Stimulated activated CD4-positive, alpha-beta T cell treated with anti-CD3 and anti-CD28 coated beads, Interleukin-4, amount 100 ng/mL, for 4 hours (primary cell): Measurements from ENCODE around the gene ELOVL7.
"Not testable (repeated sequence)": the region's sequence is repeated elsewhere in the genome, so short reads cannot be mapped to it uniquely, and the experiment has no call there.

ENCODE experiments used
- DNase-seq, 2 experiments: peaks; one replicate each; pipeline ENCODE4 v3.0.0-alpha.2; 2020

Gene ELOVL7

DNA sequence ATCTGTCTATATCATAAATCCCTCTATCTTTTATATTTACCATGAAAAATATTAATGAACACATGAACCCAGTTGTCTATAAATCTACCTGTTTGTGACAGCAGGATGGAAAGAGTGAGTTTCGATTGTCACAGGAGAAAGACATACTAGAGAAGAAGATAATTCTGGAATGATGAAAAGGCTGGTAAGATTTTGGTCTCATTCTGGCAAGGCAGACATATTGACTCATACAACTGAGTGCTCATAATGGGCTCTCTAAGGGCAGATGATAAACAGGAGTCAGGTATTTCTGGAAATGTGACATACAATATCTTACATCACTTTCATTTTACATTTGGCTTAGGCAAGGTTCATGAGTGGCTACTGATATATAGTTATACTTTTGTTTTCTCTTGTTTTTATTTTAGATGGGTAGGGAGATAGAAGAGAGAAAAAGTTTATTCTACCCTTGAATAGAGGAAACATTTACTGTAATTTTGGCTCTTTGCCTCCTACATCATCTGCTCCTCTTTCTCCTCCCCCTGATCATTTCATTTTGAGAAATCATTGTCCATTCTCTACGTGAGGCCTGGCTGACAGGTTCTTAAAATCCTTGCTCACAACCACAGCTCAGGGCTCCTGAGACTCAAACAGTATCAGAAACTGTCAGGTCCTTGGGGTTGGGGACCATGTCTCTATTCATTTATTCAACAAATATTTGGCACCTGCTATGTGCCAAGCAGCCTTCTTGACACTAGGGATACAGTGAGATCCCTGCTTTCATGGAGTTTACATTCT, 14.4 kb downstream of the ELOVL7 start:
- no peak for DNase-seq

DNA sequence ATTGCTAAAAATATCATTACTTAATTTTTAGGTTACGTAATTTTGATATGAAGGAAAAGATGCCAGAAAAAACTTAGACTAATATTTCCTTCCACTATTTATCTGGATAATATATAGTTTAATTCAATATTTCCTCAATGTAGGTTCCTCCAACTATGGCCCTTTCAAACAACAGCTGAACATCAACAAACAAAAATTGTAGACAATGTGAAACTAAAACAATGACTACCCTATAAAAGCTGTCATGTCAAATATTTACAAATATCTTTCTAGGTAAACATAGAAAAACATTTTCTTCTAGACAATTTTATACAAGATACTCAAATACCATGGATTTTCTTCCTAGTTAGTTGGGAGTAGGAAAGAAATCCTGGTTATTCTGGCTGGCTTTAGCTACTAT, 16.9 kb downstream of the ELOVL7 start:
- no peak for DNase-seq

DNA sequence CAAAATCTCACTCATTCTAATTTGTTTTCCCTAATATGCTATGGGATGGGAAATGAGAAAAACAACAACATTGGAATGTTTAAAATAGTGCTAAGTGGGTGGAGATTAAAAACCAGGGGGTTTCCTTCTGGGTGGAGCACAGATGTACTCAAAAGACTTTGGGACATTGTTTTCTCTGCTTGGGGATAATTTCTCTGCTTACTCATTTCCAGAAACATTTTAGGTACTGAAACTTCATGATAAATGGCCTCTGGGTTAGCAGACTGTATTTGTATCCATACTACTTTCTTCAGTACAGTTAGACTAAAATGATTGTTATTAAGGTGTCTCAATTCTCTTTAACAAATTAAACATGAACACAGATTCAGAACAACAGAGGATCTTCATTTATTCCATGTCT, 17.4 kb downstream of the ELOVL7 start:
- DNase-seq, result no peak

DNA sequence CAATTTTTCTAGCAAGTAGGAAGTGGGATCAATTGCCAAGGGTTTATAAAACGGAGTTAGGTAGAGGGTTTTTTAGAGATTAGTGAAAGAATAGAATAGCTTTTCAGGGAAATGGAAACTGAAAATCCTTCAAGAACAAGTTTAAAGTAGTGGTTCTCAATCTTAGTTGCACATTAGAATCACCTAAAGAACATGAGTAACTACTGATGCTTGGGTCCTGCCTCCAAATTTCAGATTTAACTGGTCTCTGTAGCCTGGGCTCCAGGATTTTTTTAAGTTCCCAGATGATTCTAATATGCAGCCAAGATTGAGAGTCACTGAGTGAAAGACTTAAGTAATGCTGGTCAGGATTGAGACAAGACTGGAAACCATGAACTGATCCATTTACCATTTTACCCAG, 20.5 kb downstream of the ELOVL7 start:
- no peak for DNase-seq

DNA sequence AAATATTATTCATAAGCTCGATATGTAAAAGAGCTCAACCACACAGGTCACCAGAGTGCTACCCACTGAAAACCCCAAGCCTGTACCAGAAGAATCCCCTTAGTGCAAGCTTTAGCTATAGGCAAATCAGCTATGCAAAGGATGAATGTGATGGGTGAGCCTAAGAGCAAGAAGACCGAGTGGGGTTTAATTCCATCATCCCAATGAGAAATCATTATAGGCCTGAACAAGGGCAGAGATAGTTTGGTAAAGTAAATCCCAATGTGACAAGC, 21.8 kb downstream of the ELOVL7 start:
- DNase-seq, result no peak

DNA sequence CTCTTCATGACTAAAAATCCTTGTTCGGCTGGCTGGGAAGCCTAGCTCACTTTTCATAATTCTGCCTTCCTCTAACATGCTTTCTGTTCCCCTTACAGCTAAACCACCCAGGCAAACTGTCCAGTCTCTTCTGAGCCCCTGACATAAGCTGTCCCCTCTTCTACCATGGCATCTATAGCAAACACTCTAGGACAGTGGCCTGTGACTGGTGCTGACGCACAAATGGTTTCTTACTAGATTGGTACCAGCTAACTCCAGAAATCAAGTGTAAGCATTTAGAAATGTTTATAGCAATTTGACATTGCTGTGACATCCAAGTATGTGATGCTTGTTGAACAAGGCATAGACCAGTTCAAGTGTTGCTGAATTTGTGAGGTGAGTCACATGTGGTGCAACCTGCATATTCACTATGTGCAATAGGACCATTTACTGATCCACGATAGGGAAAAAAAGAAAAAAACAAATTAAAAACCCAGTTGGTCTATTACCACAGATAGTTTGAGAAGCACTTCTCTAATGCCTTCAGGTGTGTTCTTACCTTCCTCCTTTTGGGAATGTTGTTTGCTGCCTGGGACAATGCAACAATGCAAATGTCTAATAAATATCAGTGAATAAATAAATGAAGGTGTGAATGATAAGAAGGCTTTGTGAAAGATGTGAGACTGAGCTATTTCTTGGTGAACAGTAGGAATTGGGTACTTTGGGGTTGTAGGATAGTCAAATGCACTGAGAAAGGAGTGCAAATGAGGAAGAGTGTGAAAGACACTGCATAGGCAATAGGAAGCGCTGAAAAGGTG, 22.4 kb downstream of the ELOVL7 start:
- no peak for DNase-seq

DNA sequence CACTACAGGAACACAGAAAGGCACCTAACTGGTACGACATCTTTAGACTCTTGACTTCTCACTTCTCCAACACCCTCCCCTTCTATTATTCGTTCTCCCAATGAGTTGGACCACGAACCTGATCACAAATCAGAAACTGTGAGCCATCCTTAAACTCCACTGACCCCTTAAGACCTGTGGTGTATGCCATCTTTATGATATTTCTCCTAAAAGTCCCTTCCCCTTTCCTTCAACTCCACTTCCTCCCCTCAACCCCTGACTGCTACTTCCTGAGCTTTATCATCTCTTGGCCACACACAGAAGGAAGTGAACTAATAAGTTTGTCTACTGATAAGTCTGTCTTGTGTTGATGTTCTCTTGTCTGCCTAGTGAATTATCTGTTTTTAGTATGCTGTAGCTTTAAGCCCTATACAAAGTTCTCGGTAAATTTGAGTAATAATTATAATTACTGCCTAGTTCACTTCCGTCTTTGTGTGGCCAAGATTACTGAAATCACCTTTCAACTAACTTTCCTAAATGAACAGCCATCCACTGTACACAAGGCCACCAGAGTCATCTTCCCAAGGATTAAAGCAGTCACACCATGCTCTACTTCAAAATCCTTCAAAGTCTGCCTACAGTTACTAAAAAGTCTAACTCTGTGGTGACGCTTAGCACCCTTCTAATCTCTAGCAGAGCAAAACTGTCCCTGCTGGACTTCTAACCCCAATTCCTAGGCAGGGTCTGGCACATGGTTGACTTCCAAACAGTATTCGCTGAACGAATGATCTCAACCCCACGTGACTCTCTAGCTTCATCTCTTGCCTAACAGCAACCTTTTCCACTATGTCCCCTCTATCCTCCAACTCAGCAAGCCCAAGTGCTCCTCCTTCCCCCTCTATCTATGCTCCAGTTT, 23.2 kb downstream of the ELOVL7 start:
- no peak for DNase-seq

DNA sequence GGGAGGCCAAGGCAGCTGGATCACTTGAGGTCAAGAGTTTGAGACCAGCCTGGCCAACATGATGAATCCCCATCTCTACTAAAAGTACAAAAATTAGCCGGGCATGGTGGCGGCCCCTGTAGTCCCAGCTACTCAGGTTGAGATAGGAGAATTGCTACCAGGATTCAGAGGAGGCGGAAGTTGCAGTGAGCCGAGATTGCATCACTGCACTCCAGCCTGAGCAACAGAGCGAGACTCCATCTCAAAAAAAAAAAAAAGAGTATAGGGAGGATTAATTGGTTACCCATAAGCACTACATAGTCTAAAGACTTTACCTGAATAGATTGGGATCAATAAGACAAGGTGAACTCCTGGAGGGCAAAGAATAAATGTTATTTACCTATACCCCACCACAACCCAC, 27.9 kb downstream of the ELOVL7 start:
- not testable (repeated sequence) for DNase-seq

DNA sequence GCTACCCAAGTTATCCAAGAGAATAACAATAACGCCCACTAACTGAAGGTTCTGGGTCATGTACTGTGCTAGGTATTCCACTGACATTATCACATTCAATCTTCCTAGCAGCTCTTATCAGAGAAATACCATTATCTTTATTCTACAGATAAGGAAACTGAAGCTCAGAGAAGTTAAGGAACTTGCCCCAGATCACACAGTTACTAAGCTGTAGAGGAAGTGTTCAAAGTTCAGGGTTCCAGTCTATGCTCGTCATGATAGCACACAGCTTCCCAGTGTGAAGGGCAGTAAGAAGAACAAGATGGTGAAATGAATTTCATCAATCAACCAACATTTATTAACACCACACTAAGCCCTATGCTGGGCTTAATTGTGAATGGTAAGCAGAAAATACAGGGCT, 29.6 kb downstream of the ELOVL7 start:
- DNase-seq, result no peak

DNA sequence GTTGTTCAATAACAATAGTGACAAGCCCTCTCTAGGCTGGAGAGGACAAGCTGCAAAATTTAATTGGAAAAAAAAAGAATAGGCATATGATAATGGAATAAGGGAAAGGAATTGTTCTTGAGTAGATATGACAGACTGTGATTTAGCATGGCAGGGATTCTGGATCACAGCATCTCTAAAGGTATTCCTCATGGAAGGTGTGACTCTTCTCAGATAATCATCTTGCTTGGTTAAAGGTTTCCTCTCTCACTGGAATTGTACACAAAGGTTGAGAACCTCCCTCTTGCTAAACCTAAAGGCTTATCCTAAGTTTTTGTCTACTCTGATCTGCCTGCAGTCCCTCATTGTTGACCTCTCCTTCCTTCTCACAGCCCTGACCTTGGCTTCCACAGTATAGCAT, 31.6 kb downstream of the ELOVL7 start:
- no peak for DNase-seq

DNA sequence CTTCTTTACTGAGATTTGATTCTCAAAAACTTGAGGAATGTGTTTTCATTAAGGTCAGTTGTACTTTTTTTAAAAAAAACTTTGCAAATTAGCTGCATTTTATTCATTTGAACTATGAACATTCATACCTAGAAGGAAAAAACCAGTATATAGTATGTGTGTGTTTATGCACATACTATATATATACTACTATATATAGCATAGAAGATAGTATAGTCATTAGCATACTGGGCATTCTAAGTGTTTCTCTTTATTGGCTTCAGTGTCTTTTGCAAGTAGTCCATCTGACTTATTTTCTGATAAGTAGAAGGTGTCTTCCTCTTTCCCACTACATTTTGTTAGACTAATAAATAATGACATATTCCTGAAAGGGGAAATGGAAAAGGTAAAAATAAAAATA, 33.0 kb downstream of the ELOVL7 start:
- DNase-seq, result no peak

DNA sequence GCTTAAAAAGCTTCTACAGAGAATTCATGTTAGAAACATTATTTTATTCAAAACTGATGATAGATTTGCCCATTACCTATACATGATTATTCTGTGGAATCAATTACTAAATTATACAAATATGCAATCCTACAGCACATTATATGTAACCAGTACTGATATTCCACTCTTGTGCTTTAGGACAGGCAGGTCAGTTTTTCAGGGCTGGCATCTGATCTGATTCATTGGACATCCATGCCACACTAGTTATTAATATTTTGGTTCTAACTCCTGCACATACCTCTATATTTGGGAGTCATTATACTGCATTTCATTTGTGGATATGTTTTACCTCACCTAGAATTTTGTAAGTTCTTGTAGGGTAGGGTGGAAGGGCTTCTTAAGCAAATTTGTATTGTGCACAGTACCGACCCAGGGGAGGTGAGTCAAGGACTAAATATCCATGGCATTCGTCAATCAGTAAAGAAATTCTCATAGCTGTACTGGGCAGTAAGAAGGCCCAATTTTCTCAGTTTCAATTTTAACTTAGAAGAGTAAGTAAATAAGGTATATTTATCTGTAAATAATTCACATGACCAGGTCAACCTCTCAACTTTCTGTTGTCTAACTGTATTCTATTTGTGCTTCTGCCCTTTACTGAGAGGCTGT, 33.5 kb downstream of the ELOVL7 start:
- DNase-seq, result no peak

DNA sequence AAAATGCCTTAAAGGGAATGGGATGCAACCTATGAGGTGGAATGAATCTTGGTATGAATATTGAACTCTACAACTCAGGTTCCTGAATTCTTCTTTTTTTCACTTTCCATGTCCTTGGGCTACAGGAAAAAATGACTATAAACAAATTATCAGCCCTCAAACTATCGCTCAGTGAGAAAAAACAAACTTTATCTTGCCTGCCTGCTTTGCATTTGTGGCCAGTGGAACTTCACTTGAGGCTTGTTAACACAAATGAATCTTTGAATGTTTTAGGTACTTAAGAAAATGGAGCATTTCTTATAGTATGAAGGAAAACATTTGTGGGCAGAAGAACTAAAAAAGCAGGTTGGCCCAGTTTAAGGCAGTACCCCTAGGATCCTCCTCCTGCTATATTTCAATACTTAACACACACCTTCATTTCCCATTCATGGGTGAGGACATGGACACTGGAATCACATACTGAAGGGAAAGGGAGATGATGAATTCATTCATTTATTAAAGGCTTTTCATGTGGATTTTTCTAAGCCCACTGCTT, 34.1 kb downstream of the ELOVL7 start:
- no peak for DNase-seq

DNA sequence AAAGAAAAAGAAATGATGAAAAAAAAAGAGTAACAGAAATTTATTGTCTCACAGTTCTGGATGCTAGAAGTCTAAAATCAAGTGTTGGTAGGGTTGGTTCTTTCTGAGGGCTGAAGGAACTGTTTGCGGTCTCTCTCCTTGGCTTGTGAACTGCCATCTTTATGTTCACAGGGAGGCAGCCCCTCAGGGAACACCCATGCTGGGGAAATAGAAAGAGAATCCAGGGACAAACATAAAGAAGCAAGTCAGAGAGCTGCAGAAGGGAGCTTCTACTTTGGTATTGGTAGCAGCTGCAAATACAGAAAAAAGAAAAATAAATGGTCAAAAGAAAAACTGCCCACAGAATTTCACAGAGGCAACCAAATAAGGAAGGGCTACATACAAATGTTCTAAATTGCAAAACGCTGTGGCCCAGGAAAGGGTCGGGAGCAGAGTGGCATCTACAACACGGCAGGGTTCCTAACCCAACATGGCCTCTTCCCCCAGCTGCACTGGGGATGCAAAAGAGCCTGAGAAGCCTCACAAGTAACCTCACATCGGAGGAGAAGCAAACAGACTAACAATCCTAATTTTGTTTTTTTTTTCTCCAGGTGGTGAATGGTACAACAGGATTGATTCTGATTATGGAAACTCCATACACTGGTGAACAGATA, 37.4 kb downstream of the ELOVL7 start:
- no peak for DNase-seq

DNA sequence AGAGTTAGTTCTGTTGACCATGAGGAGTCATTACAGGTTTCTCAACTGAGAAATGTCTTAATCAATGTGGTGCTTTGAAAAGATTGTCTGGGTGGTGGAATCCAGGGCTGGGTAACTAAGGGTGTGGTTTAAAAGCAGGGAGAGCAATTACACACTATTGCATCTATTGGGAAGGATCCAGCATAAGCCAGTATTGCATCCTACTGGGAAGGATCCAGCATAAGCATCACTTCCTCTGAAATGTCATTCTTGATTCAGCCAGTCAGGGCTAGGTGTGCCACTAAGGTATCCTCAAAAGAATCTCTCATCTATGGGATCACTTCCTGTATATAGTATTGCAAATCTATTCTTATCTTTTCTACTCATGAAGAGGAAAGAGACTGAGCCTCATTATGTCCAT, 38.6 kb downstream of the ELOVL7 start:
- no peak for DNase-seq

DNA sequence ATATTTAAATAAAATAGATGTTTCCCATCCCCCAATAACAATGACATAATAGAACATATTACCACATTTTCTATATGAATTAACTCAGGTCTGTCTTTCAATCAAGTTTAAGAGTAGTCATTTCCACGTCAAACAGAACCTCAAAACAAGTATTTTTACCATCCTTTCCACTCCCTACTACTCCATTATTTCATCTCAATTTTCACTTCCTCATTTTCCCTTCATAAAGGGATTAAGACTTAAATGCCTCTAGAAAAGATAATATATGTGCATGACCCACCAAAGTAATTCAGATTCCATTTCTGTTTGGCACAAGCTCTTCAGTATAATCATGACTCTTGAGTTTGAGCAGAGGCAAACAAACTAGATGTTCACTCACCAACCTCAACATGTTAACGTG, 40.4 kb downstream of the ELOVL7 start:
- DNase-seq, result no peak

DNA sequence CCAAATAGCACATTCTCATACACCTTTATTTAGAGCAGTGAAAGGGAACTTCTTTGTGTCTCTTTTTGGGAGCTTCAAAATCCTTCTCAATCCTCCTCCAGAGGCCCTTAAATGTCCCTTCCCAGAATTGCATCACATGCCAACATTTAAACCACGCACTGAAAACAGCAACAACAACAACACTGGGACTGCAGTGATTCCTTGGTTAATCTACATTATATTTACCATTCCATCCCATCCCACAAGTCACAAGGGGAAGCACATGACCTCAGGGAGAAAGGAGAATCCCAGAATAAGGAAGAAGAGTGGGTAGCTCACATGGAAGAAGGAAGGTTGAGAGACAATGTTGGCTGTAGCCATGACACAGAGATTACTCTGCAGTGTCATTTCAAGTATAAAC, 41.1 kb downstream of the ELOVL7 start:
- no peak for DNase-seq

DNA sequence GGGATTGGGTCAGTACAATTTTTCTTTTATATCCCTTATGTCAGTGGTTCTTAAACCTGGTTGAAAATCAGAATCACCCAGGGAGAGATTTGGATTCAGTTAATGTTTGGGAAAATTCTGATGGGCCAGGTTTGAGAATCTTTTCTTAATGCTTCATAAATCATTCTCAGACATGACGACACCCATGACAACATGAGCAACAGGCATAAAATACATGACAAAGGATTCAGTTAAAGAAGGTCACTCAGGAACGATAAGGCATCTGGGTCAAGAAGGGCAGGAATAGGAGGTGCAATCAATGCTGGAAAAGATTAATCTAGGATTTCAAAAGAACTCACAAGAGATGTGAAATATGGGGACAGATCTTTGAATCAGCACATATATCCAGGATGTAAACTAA, 41.8 kb downstream of the ELOVL7 start:
- DNase-seq, result no peak

DNA sequence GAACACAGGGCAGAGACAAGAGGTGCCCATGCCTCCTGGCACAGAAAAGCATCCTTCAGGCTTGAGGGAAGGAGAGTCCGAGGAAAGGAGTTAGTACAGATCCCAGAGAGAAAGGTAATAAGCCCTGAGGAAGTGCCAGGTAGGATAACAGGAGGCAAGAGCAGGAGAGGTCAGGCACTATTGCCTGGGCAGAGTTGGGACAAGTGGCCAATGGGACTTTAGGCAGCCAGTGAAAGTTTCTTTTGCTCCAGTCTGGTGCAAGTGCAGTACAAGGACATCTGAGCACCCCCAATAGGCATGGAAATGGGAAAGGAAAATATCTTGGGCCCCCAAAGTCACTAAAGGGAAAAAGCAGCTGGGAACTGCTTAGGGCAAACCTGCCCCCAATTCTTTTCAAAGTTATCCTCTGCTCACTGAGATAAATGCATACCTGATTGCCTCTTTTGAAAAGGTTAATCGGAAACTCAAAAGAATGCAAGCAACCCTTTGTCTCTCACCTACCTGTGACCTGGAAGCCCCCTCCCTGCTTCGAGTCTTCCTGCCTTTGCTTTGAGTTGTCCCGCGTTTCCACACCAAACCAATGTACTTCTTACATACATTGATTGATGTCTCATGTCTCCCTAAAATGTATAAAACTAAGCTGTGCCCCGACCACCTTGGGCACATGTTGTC, 46.5 kb downstream of the ELOVL7 start:
- DNase-seq, result no peak

DNA sequence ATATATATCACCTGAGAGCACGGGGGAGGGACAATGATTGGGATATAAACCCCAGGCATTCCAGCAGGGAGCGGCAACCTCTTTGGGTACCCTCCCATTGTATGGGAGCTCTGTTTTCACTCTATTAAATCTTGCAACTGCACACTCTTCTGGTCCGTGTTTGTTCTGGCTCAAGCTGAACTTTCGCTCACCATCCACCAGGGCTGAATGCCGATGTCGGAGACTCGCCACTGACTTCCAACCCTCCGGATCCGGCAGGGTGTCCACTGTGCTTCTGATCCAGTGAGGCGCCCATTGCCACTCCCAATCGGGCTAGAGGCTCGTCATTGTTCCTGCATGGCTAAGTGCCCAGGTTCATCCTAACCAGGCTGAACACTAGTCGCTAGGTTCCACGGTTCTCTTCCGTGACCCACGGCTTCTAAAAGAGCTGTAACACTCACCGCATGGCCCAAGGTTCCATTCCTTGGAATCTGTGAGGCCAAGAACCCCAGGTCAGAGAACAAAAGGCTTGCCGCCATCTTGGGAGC, 48.6 kb downstream of the ELOVL7 start:
- not testable (repeated sequence) for DNase-seq

DNA sequence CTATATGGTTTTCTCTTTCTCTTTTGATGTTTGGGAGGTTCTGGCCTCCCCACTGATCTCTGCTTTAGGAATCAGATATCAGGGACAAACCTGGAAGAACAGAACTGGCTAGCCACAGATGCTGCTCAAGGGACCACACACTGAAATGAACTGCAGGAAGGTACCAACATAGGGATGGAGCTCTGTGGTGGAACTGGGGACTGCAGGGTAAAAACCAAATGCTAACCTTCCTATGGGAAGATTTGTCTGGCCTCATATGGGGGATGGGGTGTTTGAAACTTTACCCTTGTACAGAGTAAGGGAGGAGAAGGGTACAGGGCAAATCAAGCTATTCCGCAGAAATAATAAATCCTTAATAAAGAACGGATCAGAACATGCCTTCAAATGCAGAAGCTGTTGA, 49.4 kb downstream of the ELOVL7 start:
- no peak for DNase-seq

DNA sequence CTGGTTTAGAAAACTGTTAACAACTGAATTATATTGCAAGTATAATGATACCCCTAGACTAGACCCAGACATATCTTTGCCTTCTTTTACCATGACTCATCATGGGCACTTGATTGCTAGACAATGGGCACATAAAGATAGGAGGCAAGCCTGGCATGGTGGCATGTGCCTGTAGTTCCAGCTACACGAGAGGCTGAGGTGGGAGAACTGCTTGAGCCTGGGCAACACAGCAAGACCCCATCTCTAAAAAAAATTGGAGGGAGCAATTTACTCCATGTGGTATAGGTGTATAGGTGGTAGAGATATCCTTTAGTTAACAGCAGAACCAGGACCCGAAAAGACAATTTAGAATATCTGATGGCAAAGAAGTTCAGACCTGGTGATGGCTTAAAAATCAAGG, 51.6 kb downstream of the ELOVL7 start:
- DNase-seq, result no peak
